Measurements from ENCODE around the gene MMP15.
"Not testable (repeated sequence)": the region's sequence is repeated elsewhere in the genome, so short reads cannot be mapped to it uniquely, and the experiment has no call there.

MMP15 gene

DNA sequence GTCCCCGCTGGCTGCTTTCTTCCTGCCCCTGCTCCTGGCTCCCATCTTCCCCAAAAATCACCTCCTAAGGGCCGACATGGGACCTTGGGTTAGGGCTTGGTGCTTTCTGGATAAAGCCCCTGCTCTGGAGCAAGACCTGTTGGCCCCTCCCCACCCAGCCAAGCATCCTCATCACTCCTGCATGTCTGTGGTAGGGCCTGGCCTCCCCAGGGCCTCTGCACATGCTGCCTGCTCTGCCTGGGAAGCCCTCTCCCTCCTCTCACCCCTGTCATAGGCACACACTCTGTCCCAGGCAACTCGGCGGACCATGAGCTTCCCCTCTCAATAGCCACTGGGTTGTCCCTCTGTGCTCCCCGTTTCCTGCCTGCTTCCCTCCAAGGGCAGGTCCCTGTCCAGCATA, 68.5 kb downstream of the MMP15 start:
- no peak for DNase-seq

DNA sequence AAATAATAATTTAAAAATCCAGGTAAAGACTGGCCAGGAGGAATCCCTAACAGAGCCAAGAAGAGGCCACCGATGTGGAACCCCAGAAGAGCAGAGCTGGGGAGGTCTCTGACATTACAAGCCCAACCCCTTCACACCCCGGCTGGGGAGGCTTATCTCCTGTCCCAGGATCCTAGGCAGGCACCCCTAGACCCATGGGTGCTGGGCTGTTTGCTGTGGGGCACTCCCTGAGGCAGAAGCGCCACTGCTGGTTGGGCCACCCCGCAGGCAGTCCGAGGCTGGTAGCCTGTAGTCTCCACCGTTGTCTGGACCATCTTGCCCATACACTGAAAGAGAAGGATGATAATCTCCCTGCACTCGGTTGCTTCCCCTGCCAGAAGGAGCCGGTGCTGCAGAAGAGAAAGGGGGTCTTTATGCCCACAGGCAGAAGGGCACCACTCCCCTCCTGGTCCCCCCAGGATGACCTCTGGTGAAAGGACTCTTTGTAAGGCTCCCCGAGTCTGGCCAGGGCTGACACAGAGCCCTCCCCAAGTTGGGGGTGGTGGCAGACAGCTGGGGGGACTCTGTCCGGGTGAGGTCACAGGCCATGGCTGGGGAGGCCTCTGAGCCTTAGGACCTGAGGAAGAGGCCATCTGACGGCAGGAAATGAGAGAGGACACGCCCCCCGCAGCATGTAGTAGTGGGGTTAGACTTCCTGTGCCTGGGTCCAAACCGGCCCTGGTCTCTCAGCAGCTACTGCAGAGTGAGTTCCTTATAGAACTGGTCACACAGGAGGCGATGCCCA, 69.4 kb downstream of the MMP15 start:
- no peak for DNase-seq

DNA sequence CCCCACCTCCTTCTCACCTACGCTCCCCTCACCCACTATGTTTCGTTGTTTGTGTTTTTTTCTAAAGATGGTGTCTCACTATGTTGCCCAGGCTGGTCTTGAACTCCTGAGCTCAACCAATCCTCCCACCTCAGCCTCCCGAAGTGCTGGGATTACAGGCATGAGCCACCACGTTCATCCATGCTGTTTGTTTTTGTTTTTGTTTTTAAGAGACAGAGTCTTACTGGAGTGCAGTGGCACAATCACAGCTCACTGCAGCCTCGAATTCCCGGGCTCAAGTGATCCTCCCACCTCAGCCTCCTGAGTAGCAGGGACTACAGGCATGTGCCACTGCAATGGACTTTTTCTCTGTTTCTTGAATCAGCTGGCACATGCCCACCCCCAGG, 70.0 kb downstream of the MMP15 start:
- not testable (repeated sequence) for DNase-seq

DNA sequence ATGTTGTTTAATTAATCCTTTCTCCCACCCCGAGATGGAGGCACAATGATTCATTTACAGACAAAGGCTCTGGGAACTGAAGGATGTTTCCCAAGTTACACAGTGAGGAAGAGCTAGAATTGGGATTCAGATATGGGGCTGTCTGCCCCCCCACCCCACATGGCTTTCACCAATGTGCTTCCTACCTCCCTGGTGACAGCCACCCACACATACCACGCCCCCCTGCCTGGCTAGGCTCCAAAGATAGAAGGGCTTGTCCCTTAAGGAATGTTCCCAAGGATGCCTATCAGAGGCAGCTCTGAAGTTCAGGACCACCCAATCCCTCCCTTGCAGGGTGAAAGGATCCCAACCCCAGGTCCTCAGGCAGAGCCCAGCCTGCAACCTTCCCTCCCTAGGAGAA, 70.7 kb downstream of the MMP15 start:
- DNase-seq, result no peak
